ENCODE measurements around the gene KCNK16.
"Not testable (repeated sequence)": the region's sequence is repeated elsewhere in the genome, so short reads cannot be mapped to it uniquely, and the experiment has no call there.

The KCNK16 gene

DNA sequence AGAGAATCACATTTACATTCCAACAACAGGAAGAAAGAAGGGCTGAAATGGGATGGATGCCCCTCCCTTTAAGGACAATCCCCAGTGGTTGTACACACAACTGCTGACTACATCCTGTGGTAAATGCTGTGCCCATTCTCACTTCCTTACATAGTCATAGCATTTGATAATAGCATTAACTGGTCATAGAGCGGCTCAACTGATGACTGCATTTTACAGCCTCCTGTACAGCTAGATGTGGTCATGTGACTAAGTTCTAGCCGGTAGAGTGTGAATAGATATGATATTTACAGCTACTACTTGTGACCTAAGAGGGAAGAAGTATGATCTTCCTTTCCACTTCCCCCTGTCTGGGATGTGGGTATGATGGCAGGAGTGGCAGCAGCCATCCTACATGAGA lies 33.0 kb downstream of the KCNK16 start:
- Histone ChIP-seq H3K27ac (ENCODE audit: low read length) (no peak overlapping the region), H3K9me3 (ENCODE audit: control insufficient read depth in 1 of 2, low read length in 2 of 2) (no peaks in the 10 kb centered on the region)

DNA sequence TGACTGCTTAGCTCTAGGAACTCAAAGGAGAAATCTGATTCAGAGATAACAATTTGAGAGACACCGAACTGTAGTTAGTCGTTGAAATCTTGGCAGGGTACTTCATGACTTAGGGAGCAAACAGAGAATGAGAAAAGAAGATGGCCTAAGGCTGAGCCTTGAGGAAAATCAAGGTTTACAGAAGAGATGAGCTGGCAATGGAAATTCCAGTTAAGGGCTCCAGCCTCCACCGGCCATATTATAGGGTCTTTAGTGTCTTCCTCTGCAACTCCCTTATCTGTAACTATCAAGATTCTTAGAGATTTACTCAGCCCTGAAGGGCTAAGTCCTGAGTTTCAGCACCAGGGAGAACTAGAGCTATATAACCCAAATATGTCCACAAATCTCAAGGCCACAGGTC lies 34.9 kb downstream of the KCNK16 start:
- H3K9me3 ChIP-seq (ENCODE audit: control insufficient read depth in 1 of 2, low read length in 2 of 2) = no peaks in the 10 kb centered on the region
- no peak overlapping the region for H3K4me3 ChIP-seq (ENCODE audit: low read depth in 1 of 2, low read length in 2 of 2)
- no peak overlapping the region for H3K27ac ChIP-seq (ENCODE audit: low read length)
- no peaks in the 10 kb centered on the region for H3K36me3 ChIP-seq (ENCODE audit: control insufficient read depth in 1 of 2, insufficient read depth in 2 of 2, low read length in 2 of 2)
- H3K27me3 ChIP-seq (ENCODE audit: low read depth, low read length) = no peaks in the 10 kb centered on the region
- no peaks in the 10 kb centered on the region for H3K4me1 ChIP-seq (ENCODE audit: control insufficient read depth in 1 of 2, insufficient read depth in 2 of 2, low read length in 2 of 2)

More for the DNA sequence above, 33.0 kb downstream of the KCNK16 start:
- no peaks in the 10 kb centered on the region for H3K4me1 ChIP-seq (ENCODE audit: control insufficient read depth in 1 of 2, insufficient read depth in 2 of 2, low read length in 2 of 2)
- no peak overlapping the region for H3K4me3 ChIP-seq (ENCODE audit: low read depth in 1 of 2, low read length in 2 of 2)
- no peaks in the 10 kb centered on the region for H3K36me3 ChIP-seq (ENCODE audit: control insufficient read depth in 1 of 2, insufficient read depth in 2 of 2, low read length in 2 of 2)
- H3K27me3 ChIP-seq (ENCODE audit: low read depth, low read length) = no peaks in the 10 kb centered on the region

DNA sequence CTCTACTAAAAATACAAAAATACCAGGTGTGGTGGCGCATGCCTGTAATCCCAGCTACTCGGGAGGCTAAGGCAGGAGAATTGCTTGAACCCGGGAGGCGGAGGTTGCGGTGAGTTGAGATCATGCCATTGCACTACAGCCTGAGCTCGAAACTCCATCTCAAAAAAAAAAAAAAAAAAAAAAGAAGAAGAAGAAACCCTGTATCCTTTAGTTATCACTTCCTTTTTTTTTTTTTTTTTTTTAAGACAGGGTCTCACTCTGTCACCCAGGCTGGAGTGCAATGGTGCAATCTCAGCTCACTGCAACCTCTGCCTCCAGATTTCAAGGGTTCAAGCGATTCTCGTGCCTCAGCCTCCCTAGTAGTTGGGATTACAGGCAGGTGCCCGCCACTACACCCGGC lies 35.9 kb downstream of the KCNK16 start:
- H3K4me3 ChIP-seq (ENCODE audit: low read depth in 1 of 2, low read length in 2 of 2); H3K27ac ChIP-seq (ENCODE audit: low read length): not testable (repeated sequence)

DNA sequence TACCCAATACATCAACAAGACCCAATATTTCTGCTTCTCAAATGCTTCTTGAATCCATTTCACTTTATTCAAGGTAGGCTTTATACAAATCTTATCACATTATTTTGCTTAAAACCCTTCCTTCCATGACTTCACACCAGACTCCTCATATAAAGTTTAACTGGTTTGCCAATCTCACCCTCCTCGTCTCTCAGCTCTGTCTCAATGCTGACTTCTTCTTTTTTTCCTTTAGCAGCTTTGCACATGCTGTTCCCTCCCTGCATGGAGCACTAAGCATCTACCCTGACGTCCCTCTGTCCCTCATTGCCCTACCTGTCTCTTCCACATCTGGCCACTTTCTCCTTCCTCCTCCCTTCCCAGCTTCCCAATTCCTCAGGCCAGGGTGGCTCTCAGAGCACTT lies 39.7 kb downstream of the KCNK16 start:
- Histone ChIP-seq H3K4me3 (ENCODE audit: low read depth in 1 of 2, low read length in 2 of 2) (no peak overlapping the region), H3K36me3 (ENCODE audit: control insufficient read depth in 1 of 2, insufficient read depth in 2 of 2, low read length in 2 of 2) (no peaks in the 10 kb centered on the region), H3K4me1 (ENCODE audit: control insufficient read depth in 1 of 2, insufficient read depth in 2 of 2, low read length in 2 of 2) (no peaks in the 10 kb centered on the region), H3K27ac (ENCODE audit: low read length) (no peak overlapping the region), H3K9me3 (ENCODE audit: control insufficient read depth in 1 of 2, low read length in 2 of 2) (no peaks in the 10 kb centered on the region), H3K27me3 (ENCODE audit: low read depth, low read length) (no peaks in the 10 kb centered on the region)

More for the DNA sequence above, 35.9 kb downstream of the KCNK16 start:
- H3K9me3 ChIP-seq (ENCODE audit: control insufficient read depth in 1 of 2, low read length in 2 of 2); H3K27me3 ChIP-seq (ENCODE audit: low read depth, low read length); H3K36me3 ChIP-seq (ENCODE audit: control insufficient read depth in 1 of 2, insufficient read depth in 2 of 2, low read length in 2 of 2); H3K4me1 ChIP-seq (ENCODE audit: control insufficient read depth in 1 of 2, insufficient read depth in 2 of 2, low read length in 2 of 2): not testable (repeated sequence)

DNA sequence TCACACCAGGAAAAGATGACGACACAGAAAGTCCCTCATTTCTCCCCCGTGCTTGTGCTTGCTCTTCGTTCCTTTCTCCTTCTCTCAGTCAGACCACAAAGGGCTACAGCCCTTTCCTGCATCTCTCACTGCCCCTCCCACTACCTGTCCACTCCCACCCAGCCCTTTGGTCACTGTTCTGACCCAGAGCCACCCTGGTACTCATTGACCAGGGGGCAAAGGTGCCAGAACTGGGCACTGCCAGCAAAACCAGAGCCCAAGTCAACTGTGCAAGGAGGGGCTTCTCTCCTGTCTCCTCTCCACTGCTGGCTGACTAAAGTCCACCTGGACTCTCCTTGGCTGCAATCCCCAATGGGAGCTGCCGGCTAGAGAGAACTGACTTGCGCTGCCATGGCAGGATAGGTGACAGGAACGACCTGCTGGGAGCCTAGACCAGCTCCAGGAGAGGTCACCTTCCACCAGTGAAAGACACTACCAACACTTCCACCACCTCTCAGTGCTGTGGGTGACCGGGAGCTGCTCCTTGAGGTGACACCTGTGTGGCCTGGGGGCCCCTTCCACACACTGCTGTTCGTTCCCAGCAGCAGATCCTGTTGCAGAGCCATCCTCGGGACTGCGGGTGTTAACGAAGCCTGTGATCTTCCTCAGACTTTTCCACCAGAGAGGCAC lies 41.1 kb downstream of the KCNK16 start:
- H3K36me3 ChIP-seq (ENCODE audit: control insufficient read depth in 1 of 2, insufficient read depth in 2 of 2, low read length in 2 of 2) = no peaks in the 10 kb centered on the region
- no peaks in the 10 kb centered on the region for H3K27me3 ChIP-seq (ENCODE audit: low read depth, low read length)
- no peak overlapping the region for H3K4me3 ChIP-seq (ENCODE audit: low read depth in 1 of 2, low read length in 2 of 2)
- no peaks in the 10 kb centered on the region for H3K4me1 ChIP-seq (ENCODE audit: control insufficient read depth in 1 of 2, insufficient read depth in 2 of 2, low read length in 2 of 2)
- H3K27ac ChIP-seq (ENCODE audit: low read length) = peak overlapping the region; percentile 16
- no peaks in the 10 kb centered on the region for H3K9me3 ChIP-seq (ENCODE audit: control insufficient read depth in 1 of 2, low read length in 2 of 2)

DNA sequence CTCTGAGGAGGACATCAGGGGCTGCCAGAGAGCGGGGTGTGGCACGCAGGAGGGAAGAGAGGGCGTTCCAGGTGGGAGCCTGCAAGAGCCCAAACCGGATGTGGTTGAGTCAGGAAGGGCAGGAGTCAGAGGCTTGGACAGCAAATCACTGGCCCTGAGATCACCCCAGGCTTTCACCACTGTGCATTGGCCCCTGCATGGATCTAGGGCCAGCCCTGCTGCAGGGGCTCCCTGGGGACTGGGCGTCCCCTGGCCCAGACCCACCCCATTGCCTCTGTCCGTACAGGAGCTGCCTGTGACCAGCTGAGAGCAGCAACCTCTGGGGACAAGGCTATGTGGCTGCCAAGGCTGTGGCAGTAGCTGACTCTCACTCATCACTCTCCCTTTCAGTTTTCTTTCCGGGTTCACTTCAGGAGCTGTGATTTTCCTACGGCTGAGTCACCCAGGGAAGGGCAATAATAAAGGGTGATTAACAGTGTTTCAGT lies 42.2 kb downstream of the KCNK16 start:
- Histone ChIP-seq H3K27ac (ENCODE audit: low read length) (peak overlapping the region; percentile 60), H3K4me1 (ENCODE audit: control insufficient read depth in 1 of 2, insufficient read depth in 2 of 2, low read length in 2 of 2) (no peaks in the 10 kb centered on the region), H3K9me3 (ENCODE audit: control insufficient read depth in 1 of 2, low read length in 2 of 2) (no peaks in the 10 kb centered on the region), H3K27me3 (ENCODE audit: low read depth, low read length) (no peaks in the 10 kb centered on the region), H3K36me3 (ENCODE audit: control insufficient read depth in 1 of 2, insufficient read depth in 2 of 2, low read length in 2 of 2) (no peaks in the 10 kb centered on the region), H3K4me3 (ENCODE audit: low read depth in 1 of 2, low read length in 2 of 2) (no peak overlapping the region)

DNA sequence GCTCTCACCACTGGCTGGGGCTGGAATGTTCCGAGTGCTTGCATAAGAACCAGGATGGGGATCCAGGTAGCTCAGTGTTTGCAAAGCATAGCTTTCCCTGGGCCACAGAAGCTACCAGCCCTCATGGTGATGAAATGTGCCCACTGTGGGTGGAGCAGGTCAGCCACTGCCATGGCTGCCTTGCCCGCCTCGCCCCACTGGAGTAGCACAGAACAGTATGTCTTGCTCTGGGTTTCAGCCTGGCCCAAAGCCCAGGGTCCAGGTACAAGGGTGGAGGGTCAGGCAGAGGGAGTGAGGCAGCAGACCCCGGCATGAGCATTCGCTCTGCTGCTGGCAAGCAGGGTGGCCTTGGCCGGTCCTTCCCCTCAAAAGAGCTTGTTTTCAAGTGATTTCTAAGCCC lies 43.0 kb downstream of the KCNK16 start:
- H3K36me3 ChIP-seq (ENCODE audit: control insufficient read depth in 1 of 2, insufficient read depth in 2 of 2, low read length in 2 of 2) = no peaks in the 10 kb centered on the region
- H3K4me1 ChIP-seq (ENCODE audit: control insufficient read depth in 1 of 2, insufficient read depth in 2 of 2, low read length in 2 of 2) = no peaks in the 10 kb centered on the region
- H3K4me3 ChIP-seq (ENCODE audit: low read depth in 1 of 2, low read length in 2 of 2) = no peak overlapping the region
- H3K27ac ChIP-seq (ENCODE audit: low read length) = peak overlapping the region; percentile 60
- H3K9me3 ChIP-seq (ENCODE audit: control insufficient read depth in 1 of 2, low read length in 2 of 2) = no peaks in the 10 kb centered on the region
- no peaks in the 10 kb centered on the region for H3K27me3 ChIP-seq (ENCODE audit: low read depth, low read length)

DNA sequence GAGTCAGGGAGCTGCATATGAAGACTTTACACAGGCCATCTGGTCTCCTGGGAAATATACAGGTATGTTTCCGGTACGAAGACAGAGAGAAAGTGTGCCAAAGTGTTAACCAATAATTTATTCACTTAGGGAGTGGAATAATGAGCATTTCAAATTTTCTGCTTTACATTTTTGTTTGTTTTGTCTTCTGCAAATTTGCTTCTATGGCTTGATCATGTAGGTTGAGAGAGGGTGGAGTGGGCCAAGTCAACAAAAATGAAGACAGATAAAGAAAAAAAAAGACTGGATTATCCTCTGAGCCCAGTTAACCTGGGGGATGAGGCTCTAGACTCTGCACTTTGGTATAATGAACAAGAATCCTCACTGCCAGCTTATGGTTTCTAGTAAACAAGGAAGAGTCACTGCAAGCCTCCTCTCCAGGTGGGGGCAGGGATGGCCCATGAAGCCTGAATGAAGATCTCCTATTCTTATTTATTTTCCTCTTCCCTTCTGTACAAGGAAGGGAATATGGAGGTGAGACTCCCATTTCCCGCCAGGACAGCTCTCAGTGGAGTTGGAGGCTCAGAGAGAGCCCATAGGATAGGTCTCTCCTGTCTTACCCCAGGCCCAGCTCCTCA lies 46.0 kb downstream of the KCNK16 start:
- Histone ChIP-seq H3K4me3 (ENCODE audit: low read depth in 1 of 2, low read length in 2 of 2) (no peak overlapping the region), H3K9me3 (ENCODE audit: control insufficient read depth in 1 of 2, low read length in 2 of 2) (no peaks in the 10 kb centered on the region), H3K27me3 (ENCODE audit: low read depth, low read length) (no peaks in the 10 kb centered on the region), H3K4me1 (ENCODE audit: control insufficient read depth in 1 of 2, insufficient read depth in 2 of 2, low read length in 2 of 2) (no peaks in the 10 kb centered on the region), H3K36me3 (ENCODE audit: control insufficient read depth in 1 of 2, insufficient read depth in 2 of 2, low read length in 2 of 2) (no peaks in the 10 kb centered on the region), H3K27ac (ENCODE audit: low read length) (no peak overlapping the region)

DNA sequence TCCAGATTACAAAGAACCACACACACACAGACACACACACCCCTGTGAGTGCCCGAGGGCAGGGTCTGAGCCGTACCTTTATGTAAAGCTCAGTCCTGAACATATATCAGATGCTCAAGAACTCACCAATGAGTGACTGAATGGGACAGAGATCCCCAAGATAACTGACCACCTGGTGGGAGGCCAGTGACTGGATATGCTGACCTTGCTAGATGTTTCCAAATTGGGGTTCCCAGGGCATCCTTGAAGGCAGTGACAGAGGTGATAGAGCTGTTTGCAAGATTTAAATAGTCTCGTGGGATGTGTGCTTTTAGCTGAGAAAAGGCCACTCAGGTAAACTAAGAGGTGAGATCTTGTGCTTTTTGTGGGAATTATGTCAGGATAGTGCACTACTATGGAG lies 47.6 kb downstream of the KCNK16 start:
- Histone ChIP-seq H3K4me1 (ENCODE audit: control insufficient read depth in 1 of 2, insufficient read depth in 2 of 2, low read length in 2 of 2) (no peaks in the 10 kb centered on the region), H3K36me3 (ENCODE audit: control insufficient read depth in 1 of 2, insufficient read depth in 2 of 2, low read length in 2 of 2) (no peaks in the 10 kb centered on the region), H3K27me3 (ENCODE audit: low read depth, low read length) (no peaks in the 10 kb centered on the region), H3K9me3 (ENCODE audit: control insufficient read depth in 1 of 2, low read length in 2 of 2) (no peaks in the 10 kb centered on the region), H3K4me3 (ENCODE audit: low read depth in 1 of 2, low read length in 2 of 2) (no peak overlapping the region), H3K27ac (ENCODE audit: low read length) (no peak overlapping the region)

DNA sequence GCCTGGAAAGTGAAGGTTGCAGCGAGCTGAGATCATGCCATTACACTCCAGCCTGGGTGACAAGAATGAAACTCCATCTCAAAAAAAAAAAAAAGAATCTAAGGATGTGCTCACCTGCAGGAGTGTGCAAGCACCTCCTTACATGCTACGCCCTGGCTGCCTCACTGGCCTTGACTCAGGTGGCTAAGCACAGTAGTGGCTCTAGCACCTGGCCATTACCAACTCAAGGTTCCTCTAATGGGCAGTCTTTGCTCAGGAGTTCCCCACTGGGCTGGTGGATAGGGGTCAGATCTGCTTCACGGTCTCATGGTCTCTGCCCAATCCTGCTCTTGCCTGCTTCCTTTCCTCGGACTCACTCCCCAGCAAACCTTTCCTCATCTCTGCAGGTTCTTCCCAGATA lies 48.0 kb downstream of the KCNK16 start:
- H3K27ac ChIP-seq (ENCODE audit: low read length) = no peak overlapping the region
- no peaks in the 10 kb centered on the region for H3K36me3 ChIP-seq (ENCODE audit: control insufficient read depth in 1 of 2, insufficient read depth in 2 of 2, low read length in 2 of 2)
- H3K27me3 ChIP-seq (ENCODE audit: low read depth, low read length) = no peaks in the 10 kb centered on the region
- H3K4me1 ChIP-seq (ENCODE audit: control insufficient read depth in 1 of 2, insufficient read depth in 2 of 2, low read length in 2 of 2) = no peaks in the 10 kb centered on the region
- H3K4me3 ChIP-seq (ENCODE audit: low read depth in 1 of 2, low read length in 2 of 2) = no peak overlapping the region
- no peaks in the 10 kb centered on the region for H3K9me3 ChIP-seq (ENCODE audit: control insufficient read depth in 1 of 2, low read length in 2 of 2)

DNA sequence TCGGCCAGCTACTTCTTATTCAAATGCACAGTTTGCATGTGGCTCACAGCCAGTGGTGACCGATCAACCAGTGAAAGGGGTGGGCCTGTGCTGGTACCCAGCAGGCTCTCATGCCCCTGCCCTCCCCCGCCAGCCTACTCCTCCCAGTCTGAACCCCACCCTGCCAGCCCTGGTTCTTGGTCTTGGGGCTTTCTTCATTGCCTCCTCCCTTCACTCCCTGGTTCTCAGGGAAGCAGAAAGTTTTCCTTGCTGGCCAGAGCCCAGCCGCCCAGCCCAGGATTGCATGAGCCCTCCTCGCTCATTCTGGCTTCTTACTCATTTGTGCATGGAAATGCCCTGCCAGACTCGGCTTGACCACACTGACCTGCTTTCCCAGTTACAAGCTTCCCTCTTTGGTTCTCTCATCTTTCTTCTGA lies 49.1 kb downstream of the KCNK16 start:
- Histone ChIP-seq H3K27ac (ENCODE audit: low read length) (no peak overlapping the region), H3K36me3 (ENCODE audit: control insufficient read depth in 1 of 2, insufficient read depth in 2 of 2, low read length in 2 of 2) (no peaks in the 10 kb centered on the region), H3K9me3 (ENCODE audit: control insufficient read depth in 1 of 2, low read length in 2 of 2) (no peaks in the 10 kb centered on the region), H3K27me3 (ENCODE audit: low read depth, low read length) (no peaks in the 10 kb centered on the region), H3K4me3 (ENCODE audit: low read depth in 1 of 2, low read length in 2 of 2) (no peak overlapping the region), H3K4me1 (ENCODE audit: control insufficient read depth in 1 of 2, insufficient read depth in 2 of 2, low read length in 2 of 2) (no peaks in the 10 kb centered on the region)

DNA sequence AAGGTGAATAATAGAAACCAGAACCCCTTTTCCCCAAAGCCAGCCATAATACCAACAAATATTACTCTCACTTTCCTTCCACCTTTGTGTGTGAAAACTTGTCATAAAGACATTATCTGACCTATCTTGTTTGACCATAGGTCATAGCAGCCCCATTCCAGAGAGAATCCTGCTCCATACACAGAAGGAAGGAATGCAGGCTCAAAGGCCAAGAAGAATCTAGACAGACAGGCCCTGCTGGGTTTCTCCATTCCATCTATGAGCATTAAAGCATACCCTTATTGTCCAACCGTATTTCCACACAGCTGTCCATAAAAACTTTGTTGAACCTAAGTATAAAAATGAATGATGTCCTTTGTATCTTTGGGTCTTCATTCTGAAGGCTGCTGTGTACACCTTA lies 52.5 kb downstream of the KCNK16 start:
- no peaks in the 10 kb centered on the region for H3K36me3 ChIP-seq (ENCODE audit: control insufficient read depth in 1 of 2, insufficient read depth in 2 of 2, low read length in 2 of 2)
- no peak overlapping the region for H3K27ac ChIP-seq (ENCODE audit: low read length)
- no peaks in the 10 kb centered on the region for H3K27me3 ChIP-seq (ENCODE audit: low read depth, low read length)
- no peak overlapping the region for H3K4me3 ChIP-seq (ENCODE audit: low read depth in 1 of 2, low read length in 2 of 2)
- no peaks in the 10 kb centered on the region for H3K4me1 ChIP-seq (ENCODE audit: control insufficient read depth in 1 of 2, insufficient read depth in 2 of 2, low read length in 2 of 2)
- no peaks in the 10 kb centered on the region for H3K9me3 ChIP-seq (ENCODE audit: control insufficient read depth in 1 of 2, low read length in 2 of 2)
